Sigmoid colon (tissue), 7 donors: ENCODE results near the gene TPST2. TPM values are rescaled to one million over a fixed set of nuclear protein-coding genes. Genes with fewer than 3 reads are reported as not detected.

ENCODE experiments used
- DNase-seq: peaks from one replicate; pipeline ENCODE4 v3.0.0-alpha.2; 2019
- H3K27ac ChIP-seq, 4 donors: fragments of 200-600 bp; sonication (generic); one replicate each; pipeline ENCODE4 v1.5.1; 2016 to 2019; ENCODE audit warnings: mild to moderate bottlenecking in 1 of 4
- H3K27me3 ChIP-seq, 3 donors: fragments of 200-600 bp; sonication (generic); one replicate each; pipeline ENCODE4 v1.5.1; 2019; ENCODE audit warnings: mild to moderate bottlenecking in 1 of 3
- H3K36me3 ChIP-seq, 4 donors: fragments of 200-600 bp; sonication (generic); one replicate each; pipeline ENCODE4 v1.5.1; 2016 to 2019
- H3K4me1 ChIP-seq, 4 donors: fragments of 200-600 bp; sonication (generic); one replicate each; pipeline ENCODE4 v1.5.1; 2017 to 2019
- H3K4me3 ChIP-seq, 4 donors: fragments of 200-600 bp; sonication (generic); one replicate each; pipeline ENCODE4 v1.5.1; 2017 to 2019; ENCODE audit warnings: mild to moderate bottlenecking in 2 of 4, moderate library complexity in 1 of 4
- H3K9me3 ChIP-seq, 4 donors: fragments of 200-600 bp in 3 of 4; sonication (generic) in 3 of 4; one replicate each; pipeline versions ENCODE4 v1.5.1 to v1.6.1; 2013 to 2019
- EP300 ChIP-seq, 4 donors: sonication (generic); formaldehyde crosslinking; IDR thresholded peaks; one replicate each; pipeline ENCODE4 v1.6.1; 2017; ENCODE audit warnings: antibody characterized with exemption in 4 of 4
- POLR2A ChIP-seq, 2 donors: fragments of 450-650 bp; IDR thresholded peaks; one replicate each; pipeline ENCODE4 v1.6.1; 2016; ENCODE audit warnings: antibody characterized with exemption in 2 of 2, mild to moderate bottlenecking in 2 of 2, moderate library complexity in 2 of 2
- POLR2AphosphoS5 ChIP-seq, 4 donors: sonication (generic); formaldehyde crosslinking; IDR thresholded peaks; one replicate each; pipeline ENCODE4 v1.6.1; 2017; ENCODE audit warnings: antibody characterized with exemption in 4 of 4
- WGBS, 2 donors: extraction: QIAGEN DNeasy Blood & Tissue Kit; methylation state at CpG; one replicate each; pipeline ENCODE4 v1.1.7; 2013; 5-methylcytosine and 5-hydroxymethylcytosine counted together
- intact Hi-C: fragments of 100-400 bp; cut with DNase I; formaldehyde crosslinking; loops from one replicate; pipeline ENCODE4 v1.15.1; 2023
- polyA plus RNA-seq, 3 donors: library from polyadenylated mRNA; stranded (reverse); fragments of 200-250 nt; gene quantifications; one replicate each; pipeline ENCODE4 v1.2.3, GENCODE V29; 2013
- total RNA-seq, 4 donors: library from RNA; depleted of rRNA; stranded (reverse); fragments of >200 nt; gene quantifications; one replicate each; pipeline ENCODE4 v1.1.0, GENCODE V29; 2016
- TF ChIP-seq, protein P1 (sequence below), 4 experiments: fragments of 450-650 bp in 3 of 4; fragments of 200-600 bp in 1 of 4; IDR thresholded peaks; one replicate each; pipeline ENCODE4 v1.5.1; 2016 to 2019; ENCODE audit warnings: antibody characterized with exemption in 4 of 4, mild to moderate bottlenecking in 3 of 4, moderate library complexity in 2 of 4
- donor health status: healthy with polysubstance abuse.
- donor health status: Bipolar disorder and iron deficiency.
- donor health status: healthy.

Gene TPST2
- total and polyA plus RNA-seq, 7 donors = 5.1 to 24.3 (median 15.9) TPM

DNA sequence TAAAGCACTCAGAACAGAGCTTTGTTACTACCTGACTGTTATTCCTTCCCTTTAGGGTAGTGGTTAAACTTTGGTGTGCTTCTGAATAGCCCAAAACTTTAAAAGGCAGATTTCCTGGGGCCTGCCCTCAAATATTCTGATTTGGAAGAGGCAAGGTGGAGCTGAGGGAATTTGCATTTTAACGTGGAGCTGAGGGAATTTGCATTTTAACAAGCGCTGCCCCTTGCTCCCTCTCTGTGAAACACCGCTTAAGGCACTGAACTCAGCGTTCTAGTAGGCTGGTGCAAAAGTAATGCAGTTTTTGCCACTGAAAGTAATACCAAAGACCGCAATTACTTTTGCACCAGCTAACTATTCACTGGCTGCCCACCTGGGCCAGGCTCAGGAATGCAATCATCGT lies 35.0 kb downstream of the TPST2 start:
- TF ChIP-seq POLR2A (IDR thresholded peaks at IDR 0.05) = no peak
- TF ChIP-seq POLR2AphosphoS5 (IDR thresholded peaks at IDR 0.05) = no peak
- TF ChIP-seq EP300 (IDR thresholded peaks at IDR 0.05) = no peak
- TF ChIP-seq, protein P1, sequence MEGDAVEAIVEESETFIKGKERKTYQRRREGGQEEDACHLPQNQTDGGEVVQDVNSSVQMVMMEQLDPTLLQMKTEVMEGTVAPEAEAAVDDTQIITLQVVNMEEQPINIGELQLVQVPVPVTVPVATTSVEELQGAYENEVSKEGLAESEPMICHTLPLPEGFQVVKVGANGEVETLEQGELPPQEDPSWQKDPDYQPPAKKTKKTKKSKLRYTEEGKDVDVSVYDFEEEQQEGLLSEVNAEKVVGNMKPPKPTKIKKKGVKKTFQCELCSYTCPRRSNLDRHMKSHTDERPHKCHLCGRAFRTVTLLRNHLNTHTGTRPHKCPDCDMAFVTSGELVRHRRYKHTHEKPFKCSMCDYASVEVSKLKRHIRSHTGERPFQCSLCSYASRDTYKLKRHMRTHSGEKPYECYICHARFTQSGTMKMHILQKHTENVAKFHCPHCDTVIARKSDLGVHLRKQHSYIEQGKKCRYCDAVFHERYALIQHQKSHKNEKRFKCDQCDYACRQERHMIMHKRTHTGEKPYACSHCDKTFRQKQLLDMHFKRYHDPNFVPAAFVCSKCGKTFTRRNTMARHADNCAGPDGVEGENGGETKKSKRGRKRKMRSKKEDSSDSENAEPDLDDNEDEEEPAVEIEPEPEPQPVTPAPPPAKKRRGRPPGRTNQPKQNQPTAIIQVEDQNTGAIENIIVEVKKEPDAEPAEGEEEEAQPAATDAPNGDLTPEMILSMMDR (IDR thresholded peaks at IDR 0.05) = no peak
- WGBS, 2 donors = 86 to 89% methylated on average over 6 of the region's 6 CpGs
- H3K4me1 ChIP-seq = no peaks in the 10 kb centered on the region

DNA sequence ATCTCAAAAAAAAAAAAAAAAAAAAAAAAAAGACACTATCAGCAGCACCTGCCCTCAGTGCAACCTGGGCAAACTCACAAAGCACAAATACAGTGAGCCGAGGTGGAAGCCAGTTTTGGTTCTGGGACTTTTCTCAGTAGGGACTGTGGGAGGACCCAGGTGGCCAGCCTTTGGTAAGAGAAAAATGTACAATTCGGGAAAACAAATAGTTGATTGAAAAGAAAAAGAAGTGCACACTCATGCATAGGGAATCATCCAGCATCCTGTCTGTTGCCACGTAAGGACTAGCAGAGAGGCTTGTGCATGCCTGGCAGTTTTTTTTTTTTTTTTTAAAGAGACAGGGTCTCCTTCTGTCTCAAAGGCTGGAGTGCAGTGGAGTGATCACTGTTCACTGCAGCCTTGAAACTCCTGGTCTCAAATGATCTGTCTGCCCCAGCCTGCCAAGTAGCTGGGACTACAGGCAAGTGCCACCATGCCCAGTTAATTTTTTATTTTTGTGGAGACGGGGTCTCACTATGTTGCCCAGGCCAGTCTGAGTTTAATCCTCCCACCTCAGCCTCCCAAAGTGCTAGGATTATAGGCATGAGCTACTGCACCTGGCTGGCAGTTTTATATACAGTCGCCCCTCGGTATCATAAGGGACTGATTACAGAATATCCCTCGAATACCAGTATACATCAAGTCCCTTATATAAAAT lies 36.7 kb downstream of the TPST2 start:
- H3K9me3 ChIP-seq = no peaks in the 10 kb centered on the region
- no peak overlapping the region for H3K4me3 ChIP-seq
- H3K27ac ChIP-seq = no peak overlapping the region
- intact Hi-C loops = no loop called here
- no peaks in the 10 kb centered on the region for H3K27me3 ChIP-seq
- H3K36me3 ChIP-seq = no peaks in the 10 kb centered on the region
- TF ChIP-seq EP300 (IDR thresholded peaks at IDR 0.05) (no peak), POLR2A (IDR thresholded peaks at IDR 0.05) (no peak), POLR2AphosphoS5 (IDR thresholded peaks at IDR 0.05) (no peak)
- TF ChIP-seq, protein P1 (IDR thresholded peaks at IDR 0.05) = no peak
- 59 to 73% methylated on average over 7 of the region's 7 CpGs for WGBS, 2 donors
- H3K4me1 ChIP-seq = no peaks in the 10 kb centered on the region
- no peak for DNase-seq

More for the DNA sequence above, 35.0 kb downstream of the TPST2 start:
- no peaks in the 10 kb centered on the region for H3K36me3 ChIP-seq
- intact Hi-C loops = no loop called here
- H3K27ac ChIP-seq = no peak overlapping the region
- H3K27me3 ChIP-seq = no peaks in the 10 kb centered on the region
- H3K9me3 ChIP-seq = no peaks in the 10 kb centered on the region
- no peak for DNase-seq
- H3K4me3 ChIP-seq = no peak overlapping the region

DNA sequence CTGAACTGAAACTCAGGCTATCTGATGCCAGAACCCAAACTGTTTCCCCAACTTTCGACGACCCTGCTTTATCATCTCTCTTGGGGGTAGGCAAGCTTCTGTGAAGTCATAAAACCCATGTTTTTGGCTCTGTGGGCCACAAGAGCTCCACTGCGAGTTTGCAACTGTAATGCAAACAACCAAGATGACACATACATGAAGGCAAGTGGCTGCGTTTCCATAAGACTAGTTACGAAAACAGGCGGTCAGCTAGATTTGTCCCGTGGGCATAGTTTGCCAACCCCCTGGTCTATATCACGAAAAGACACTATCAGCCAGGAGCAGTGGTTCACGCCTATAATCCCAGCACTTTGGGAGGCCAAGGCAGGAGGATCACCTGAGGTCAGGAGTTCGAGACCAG lies 37.5 kb downstream of the TPST2 start:
- WGBS, 2 donors = 72 to 91% methylated on average over 10 of the region's 10 CpGs
- H3K9me3 ChIP-seq = no peaks in the 10 kb centered on the region
- intact Hi-C loops = no loop called here
- H3K27ac ChIP-seq = no peak overlapping the region
- no peaks in the 10 kb centered on the region for H3K36me3 ChIP-seq
- H3K4me3 ChIP-seq = no peak overlapping the region
- TF ChIP-seq POLR2A (IDR thresholded peaks at IDR 0.05) = no peak
- TF ChIP-seq, protein P1 (IDR thresholded peaks at IDR 0.05) = no peak
- no peak for TF ChIP-seq POLR2AphosphoS5 (IDR thresholded peaks at IDR 0.05)
- TF ChIP-seq EP300 (IDR thresholded peaks at IDR 0.05) = no peak
- no peaks in the 10 kb centered on the region for H3K4me1 ChIP-seq
- no peak for DNase-seq
- H3K27me3 ChIP-seq = no peaks in the 10 kb centered on the region

DNA sequence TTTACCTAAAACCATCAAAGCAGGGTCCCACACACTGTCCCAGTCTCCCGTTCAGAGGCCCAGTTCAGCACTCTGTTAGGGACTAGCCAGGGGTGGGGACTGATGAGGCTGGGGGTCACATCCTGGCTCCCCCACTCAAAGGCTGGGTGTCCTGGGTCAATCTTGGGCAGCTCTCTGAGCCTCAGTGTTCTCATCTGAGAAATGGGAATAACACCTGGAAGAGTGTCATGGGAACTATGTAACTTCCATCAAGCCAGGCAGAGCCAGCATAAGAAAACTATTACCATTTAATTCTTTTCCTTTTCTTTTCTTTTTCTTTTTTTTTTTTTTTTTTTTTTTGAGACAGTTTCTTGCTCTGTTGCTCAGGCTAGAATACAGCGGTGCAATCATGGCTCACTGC lies 38.4 kb downstream of the TPST2 start:
- Histone ChIP-seq H3K4me1 (no peaks in the 10 kb centered on the region), H3K36me3 (no peaks in the 10 kb centered on the region), H3K4me3 (no peak overlapping the region), H3K27ac (no peak overlapping the region), H3K9me3 (no peaks in the 10 kb centered on the region), H3K27me3 (no peaks in the 10 kb centered on the region)
- TF ChIP-seq POLR2A (IDR thresholded peaks at IDR 0.05) (no peak), POLR2AphosphoS5 (IDR thresholded peaks at IDR 0.05) (no peak), EP300 (IDR thresholded peaks at IDR 0.05) (no peak)
- TF ChIP-seq, protein P1 (IDR thresholded peaks at IDR 0.05) = no peak
- DNase-seq = no peak
- intact Hi-C loops = no loop called here
- WGBS, 2 donors = 95 to 98% methylated on average over 2 of the region's 2 CpGs
